GM23338 (cell line): ENCODE results near the gene FHL2. TPM values are rescaled to one million over a fixed set of nuclear protein-coding genes. Genes with fewer than 3 reads are reported as not detected.
A peak's percentile ranks its signal among the peaks of the same experiment; 100 is the strongest.

Source experiments
- ATAC-seq: fragments of 200-7000 bp; cut with Tn5 transposase; 3 replicates; pipeline ENCODE4 v1.9.1; 2020
- DNase-seq: peaks from one replicate; pipeline ENCODE4 v3.0.0-alpha.2; 2015; ENCODE audit warnings: low spot score
- H2AFZ ChIP-seq: fragments of 200-600 bp; sonication (generic); 2 replicates; pipeline ENCODE4 v1.8.0; 2016; ENCODE audit warnings: antibody characterized with exemption, mild to moderate bottlenecking, moderate library complexity
- H3F3A ChIP-seq: fragments of 200-600 bp; sonication (generic); replicated peaks from 2 replicates; pipeline ENCODE4 v1.8.0; 2017; ENCODE audit warnings: antibody characterized with exemption, mixed run types, low read depth
- H3K27ac ChIP-seq: fragments of 200-600 bp; sonication (generic); 2 replicates; pipeline ENCODE4 v1.6.1; 2016; ENCODE audit warnings: low read depth
- H3K27me3 ChIP-seq: fragments of 200-600 bp; sonication (generic); 2 replicates; pipeline ENCODE4 v1.8.0; 2016; ENCODE audit warnings: mild to moderate bottlenecking, mixed run types, moderate library complexity; ENCODE audit not compliant: insufficient read depth
- H3K36me3 ChIP-seq: fragments of 200-600 bp; sonication (generic); 2 replicates; pipeline ENCODE4 v1.8.0; 2016; ENCODE audit warnings: mild to moderate bottlenecking; ENCODE audit not compliant: insufficient read depth
- H3K4me1 ChIP-seq: fragments of 200-600 bp; sonication (generic); 2 replicates; pipeline ENCODE4 v1.8.0; 2016; ENCODE audit warnings: mild to moderate bottlenecking, moderate library complexity; ENCODE audit not compliant: insufficient read depth
- H3K4me2 ChIP-seq: fragments of 200-600 bp; sonication (generic); 2 replicates; pipeline ENCODE4 v1.7.1; 2017; ENCODE audit warnings: mixed run types
- H3K4me3 ChIP-seq: fragments of 200-600 bp; sonication (generic); 2 replicates; pipeline ENCODE4 v1.6.1; 2016; ENCODE audit warnings: mixed run types
- H3K79me2 ChIP-seq: fragments of 200-600 bp; sonication (generic); replicated peaks from 2 replicates; pipeline ENCODE4 v1.8.0; 2017; ENCODE audit warnings: mild to moderate bottlenecking; ENCODE audit not compliant: insufficient read depth
- H3K9me2 ChIP-seq: fragments of 200-600 bp; sonication (generic); 2 replicates; pipeline ENCODE4 v1.8.0; 2017; ENCODE audit not compliant: insufficient read depth
- H4K20me1 ChIP-seq: fragments of 200-600 bp; sonication (generic); replicated peaks from 2 replicates; pipeline ENCODE4 v1.8.0; 2017; ENCODE audit warnings: mild to moderate bottlenecking; ENCODE audit not compliant: insufficient read depth
- H3K27ac Mint-ChIP-seq: 2 replicates; pipeline ENCODE4 v1.8.0; 2020; ENCODE audit warnings: inconsistent platforms, mild to moderate bottlenecking, moderate library complexity, mixed read lengths
- H3K27me3 Mint-ChIP-seq: 3 replicates; pipeline ENCODE4 v1.8.0; 2022; ENCODE audit warnings: low read depth, mild to moderate bottlenecking, moderate library complexity, mixed read lengths, inconsistent platforms; ENCODE audit not compliant: insufficient read depth, poor library complexity
- H3K36me3 Mint-ChIP-seq: 3 replicates; pipeline ENCODE4 v1.8.0; 2021; ENCODE audit warnings: low read depth, mild to moderate bottlenecking, inconsistent platforms, moderate library complexity, mixed read lengths
- H3K4me1 Mint-ChIP-seq: 3 replicates; pipeline ENCODE4 v1.8.0; 2020; ENCODE audit warnings: mild to moderate bottlenecking, inconsistent platforms, mixed read lengths
- H3K4me3 Mint-ChIP-seq: 3 replicates; pipeline ENCODE4 v1.8.0; 2021; ENCODE audit warnings: moderate library complexity, mild to moderate bottlenecking, inconsistent platforms, mixed read lengths
- H3K9me3 Mint-ChIP-seq: 3 replicates; pipeline ENCODE4 v1.8.0; 2020; ENCODE audit warnings: moderate library complexity, mild to moderate bottlenecking, inconsistent platforms, mixed read lengths
- CREB1 ChIP-seq: fragments of 250-450 bp; sonication (Bioruptor Pico); IDR thresholded peaks from 2 replicates; pipeline ENCODE4 v1.5.0; 2020; ENCODE audit warnings: low read depth, mild to moderate bottlenecking, moderate library complexity
- EZH2phosphoT487 ChIP-seq: fragments of 200-600 bp; sonication (generic); IDR thresholded peaks from one replicate; pipeline ENCODE4 v1.8.1; 2018; ENCODE audit warnings: antibody characterized with exemption; ENCODE audit not compliant: unreplicated experiment
- NANOG ChIP-seq: IDR thresholded peaks from 2 replicates; pipeline ENCODE4 v1.6.1; 2016; ENCODE audit warnings: antibody characterized with exemption, borderline replicate concordance
- REST ChIP-seq: IDR thresholded peaks from one replicate; pipeline ENCODE4 v1.6.1; 2018; ENCODE audit warnings: antibody characterized with exemption; ENCODE audit not compliant: unreplicated experiment
- ZNF331 ChIP-seq: fragments of 250-450 bp; sonication (Bioruptor Pico); IDR thresholded peaks from 2 replicates; pipeline ENCODE4 v1.5.0; 2020; ENCODE audit warnings: low read depth, mild to moderate bottlenecking, moderate library complexity
- ZNF462 ChIP-seq: fragments of 250-450 bp; sonication (Bioruptor Pico); IDR thresholded peaks from 2 replicates; pipeline ENCODE4 v1.5.0; 2020; ENCODE audit warnings: mild to moderate bottlenecking, moderate library complexity
- polyA plus RNA-seq: library from polyadenylated mRNA; unstranded; fragments of >200 nt; fragmentation: Nextera tagmentation; extraction: Ambion mirVana; gene quantifications from 2 replicates; pipeline ENCODE4 v1.2.1, GENCODE V29; 2016
- total RNA-seq: library from RNA; depleted of rRNA; stranded (reverse); fragments of >200 nt; shearing (Covaris generic); gene quantifications from 2 replicates; pipeline ENCODE4 v1.2.3, GENCODE V29; 2014

Gene FHL2
- total and polyA plus RNA-seq, 2 experiments from 2014 or later: 29.0 to 30.9 TPM

DNA sequence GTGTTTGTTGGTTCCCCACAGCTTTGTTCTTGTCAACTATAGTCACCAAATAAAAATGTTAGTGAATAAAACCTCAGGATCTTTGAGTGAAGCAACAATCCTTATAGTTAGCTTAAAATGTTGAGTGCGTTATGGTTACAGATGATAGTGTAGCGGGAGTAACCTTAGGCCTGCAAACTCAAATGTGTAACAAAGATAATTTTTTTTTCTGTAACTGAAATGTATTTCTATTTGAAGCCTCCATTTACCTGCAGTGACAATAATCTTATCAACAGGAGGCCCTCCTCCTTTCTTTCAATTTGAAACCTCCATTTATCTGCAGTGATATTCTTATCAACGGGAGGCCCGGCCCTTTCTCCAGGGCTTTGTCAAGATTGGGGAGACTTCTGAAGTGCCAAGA lies 64.6 kb downstream of the FHL2 start:
- no peak for TF ChIP-seq ZNF331 (CRISPR knock-in tag)
- no peak for TF ChIP-seq REST
- H3K27me3 Mint-ChIP-seq: peaks cover 9% of the 10 kb centered on the region
- Histone ChIP-seq H3K27ac (no peak overlapping the region), H3K4me3 (no peak overlapping the region), H2AFZ (no peak overlapping the region), H3K4me1 (peaks cover 23% of the 10 kb centered on the region), H3K4me2 (no peak overlapping the region), H4K20me1 (peaks cover 6% of the 10 kb centered on the region; the same call in 1 of the 2 replicates), H3K36me3 (no peaks in the 10 kb centered on the region), H3K79me2 (peaks cover 27% of the 10 kb centered on the region), H3K9me2 (no peaks in the 10 kb centered on the region), H3F3A (no peaks in the 10 kb centered on the region), H3K27me3 (peaks cover 14% of the 10 kb centered on the region)
- no peak overlapping the region for H3K27ac Mint-ChIP-seq
- DNase-seq (no peak), ATAC-seq (no peak)
- H3K4me1 Mint-ChIP-seq: peaks cover 10% of the 10 kb centered on the region
- H3K4me3 Mint-ChIP-seq: no peak overlapping the region
- no peaks in the 10 kb centered on the region for H3K9me3 Mint-ChIP-seq
- H3K36me3 Mint-ChIP-seq: no peaks in the 10 kb centered on the region

DNA sequence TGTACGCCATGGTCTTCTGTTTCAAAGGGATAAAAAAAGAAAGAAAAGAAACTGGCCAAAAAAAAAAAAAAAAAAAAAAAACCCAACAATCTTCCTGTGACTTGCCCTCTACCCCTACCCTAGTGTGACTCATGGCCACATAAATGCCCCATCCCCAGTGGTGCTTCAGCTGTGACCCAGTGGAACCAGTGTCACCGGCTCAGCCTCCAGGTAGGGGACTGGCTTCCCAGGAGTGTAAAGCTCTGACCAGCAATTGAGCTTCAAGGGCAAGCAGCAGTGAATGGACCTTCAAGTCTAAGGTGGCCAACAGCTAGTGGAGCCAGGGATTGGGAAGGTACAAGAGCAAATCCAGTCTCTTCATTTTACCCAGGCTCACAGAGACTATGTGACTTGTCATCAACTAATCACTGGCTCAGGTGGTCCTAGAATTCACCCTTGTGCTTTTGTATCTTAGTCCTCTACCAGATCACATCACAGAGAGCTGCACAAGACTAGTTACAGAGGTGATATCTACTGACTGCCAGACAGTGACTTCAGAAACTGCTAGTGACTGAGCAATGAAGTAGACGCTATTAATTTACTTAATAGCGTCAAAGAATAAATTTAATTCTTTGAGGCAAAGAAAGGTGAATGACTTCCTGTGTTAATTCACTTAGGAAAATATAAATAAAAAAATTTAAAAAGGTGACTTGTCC lies 68.0 kb downstream of the FHL2 start:
- Mint-ChIP-seq H3K4me3 (peak overlapping the region; percentile 81), H3K4me1 (peaks cover 13% of the 10 kb centered on the region), H3K36me3 (no peaks in the 10 kb centered on the region), H3K27ac (no peak overlapping the region), H3K27me3 (peaks cover 10% of the 10 kb centered on the region), H3K9me3 (no peaks in the 10 kb centered on the region)
- no peaks in the 10 kb centered on the region for H3K36me3 ChIP-seq
- H3K27ac ChIP-seq: no peak overlapping the region
- no peaks in the 10 kb centered on the region for H3K9me2 ChIP-seq
- H4K20me1 ChIP-seq: no peaks in the 10 kb centered on the region
- peaks cover 14% of the 10 kb centered on the region for H3K27me3 ChIP-seq
- peak overlapping the region; percentile 88; the same call in 1 of the 2 replicates for H3K4me2 ChIP-seq
- DNase-seq (no peak), ATAC-seq (no peak)
- H3K4me1 ChIP-seq: peaks cover 5% of the 10 kb centered on the region; the same call in 1 of the 2 replicates
- H3K4me3 ChIP-seq: no peak overlapping the region
- H3F3A ChIP-seq: no peaks in the 10 kb centered on the region
- H2AFZ ChIP-seq: no peak overlapping the region
- TF ChIP-seq CREB1 (CRISPR knock-in tag) (no peak), NANOG (no peak), ZNF462 (no peak), REST (no peak), EZH2phosphoT487 (no peak), ZNF331 (CRISPR knock-in tag) (no peak)
- peaks cover 33% of the 10 kb centered on the region for H3K79me2 ChIP-seq
